Spleen (tissue), 7 donors: ENCODE data around the gene BMF.
"Not testable (repeated sequence)": the region's sequence is repeated elsewhere in the genome, so short reads cannot be mapped to it uniquely, and the experiment has no call there.

Source experiments
- POLR2A ChIP-seq, 3 donors: fragments of 450-650 bp; IDR thresholded peaks; one replicate each; pipeline ENCODE4 v1.5.1; 2017; ENCODE audit warnings: antibody characterized with exemption in 3 of 3, mild to moderate bottlenecking in 1 of 3
- TF ChIP-seq, protein P1 (sequence below), 11 experiments: fragments of 200-600 bp in 7 of 11; fragments of 450-650 bp in 4 of 11; sonication (generic) in 4 of 11; IDR thresholded peaks in 8 of 11; conservative IDR thresholded peaks in 3 of 11; 1 replicate in 7 of 11; 2 replicates in 4 of 11; pipeline versions ENCODE4 v1.4.0 to v1.8.0; 2016 to 2021; ENCODE audit warnings: antibody characterized with exemption in 11 of 11, inconsistent platforms in 4 of 11, mild to moderate bottlenecking in 1 of 11
- donor health status: DM: no; HTN: no; CAD: no; lungs with moderate emphysema.
- donor health status: DM: no; HTN: no; CAD: no.
- donor health status: DM: no; HTN: no; CAD: no.

DNA sequence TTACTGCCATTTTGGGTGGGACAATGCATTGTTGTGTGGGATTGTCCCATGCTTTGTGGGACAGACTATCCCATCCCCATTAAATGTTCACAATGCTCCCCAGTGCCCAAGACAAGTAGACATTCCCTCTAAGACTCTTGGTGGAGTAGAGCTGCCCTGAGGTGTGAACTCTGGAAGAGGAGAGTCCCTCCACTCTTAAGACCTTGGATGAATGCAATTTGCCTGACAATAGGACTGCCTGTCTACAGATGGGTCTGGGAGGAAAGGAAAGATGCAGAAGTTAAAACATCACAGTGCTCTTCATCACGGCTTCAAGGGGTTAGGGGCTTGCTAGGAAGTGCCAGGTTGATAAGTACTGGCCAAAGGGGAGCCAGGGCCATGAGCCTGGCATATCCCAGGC lies 46.1 kb upstream of the BMF start:
- TF ChIP-seq, protein P1, sequence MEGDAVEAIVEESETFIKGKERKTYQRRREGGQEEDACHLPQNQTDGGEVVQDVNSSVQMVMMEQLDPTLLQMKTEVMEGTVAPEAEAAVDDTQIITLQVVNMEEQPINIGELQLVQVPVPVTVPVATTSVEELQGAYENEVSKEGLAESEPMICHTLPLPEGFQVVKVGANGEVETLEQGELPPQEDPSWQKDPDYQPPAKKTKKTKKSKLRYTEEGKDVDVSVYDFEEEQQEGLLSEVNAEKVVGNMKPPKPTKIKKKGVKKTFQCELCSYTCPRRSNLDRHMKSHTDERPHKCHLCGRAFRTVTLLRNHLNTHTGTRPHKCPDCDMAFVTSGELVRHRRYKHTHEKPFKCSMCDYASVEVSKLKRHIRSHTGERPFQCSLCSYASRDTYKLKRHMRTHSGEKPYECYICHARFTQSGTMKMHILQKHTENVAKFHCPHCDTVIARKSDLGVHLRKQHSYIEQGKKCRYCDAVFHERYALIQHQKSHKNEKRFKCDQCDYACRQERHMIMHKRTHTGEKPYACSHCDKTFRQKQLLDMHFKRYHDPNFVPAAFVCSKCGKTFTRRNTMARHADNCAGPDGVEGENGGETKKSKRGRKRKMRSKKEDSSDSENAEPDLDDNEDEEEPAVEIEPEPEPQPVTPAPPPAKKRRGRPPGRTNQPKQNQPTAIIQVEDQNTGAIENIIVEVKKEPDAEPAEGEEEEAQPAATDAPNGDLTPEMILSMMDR (IDR thresholded peaks at IDR 0.05 in 8 of 11, conservative IDR thresholded peaks at IDR 0.05 in 3 of 11) = not testable (repeated sequence)
- not testable (repeated sequence) for TF ChIP-seq POLR2A (IDR thresholded peaks at IDR 0.05)
